GM18526 (cell line): ENCODE results near the gene CNPY3.
A peak's percentile ranks its signal among the peaks of the same experiment; 100 is the strongest.

Source experiments
- POLR2A ChIP-seq: IDR thresholded peaks from 3 replicates; pipeline ENCODE4 v1.6.1; 2011; ENCODE audit not compliant: insufficient read length; ENCODE audit errors: extremely low read depth

Gene CNPY3

DNA sequence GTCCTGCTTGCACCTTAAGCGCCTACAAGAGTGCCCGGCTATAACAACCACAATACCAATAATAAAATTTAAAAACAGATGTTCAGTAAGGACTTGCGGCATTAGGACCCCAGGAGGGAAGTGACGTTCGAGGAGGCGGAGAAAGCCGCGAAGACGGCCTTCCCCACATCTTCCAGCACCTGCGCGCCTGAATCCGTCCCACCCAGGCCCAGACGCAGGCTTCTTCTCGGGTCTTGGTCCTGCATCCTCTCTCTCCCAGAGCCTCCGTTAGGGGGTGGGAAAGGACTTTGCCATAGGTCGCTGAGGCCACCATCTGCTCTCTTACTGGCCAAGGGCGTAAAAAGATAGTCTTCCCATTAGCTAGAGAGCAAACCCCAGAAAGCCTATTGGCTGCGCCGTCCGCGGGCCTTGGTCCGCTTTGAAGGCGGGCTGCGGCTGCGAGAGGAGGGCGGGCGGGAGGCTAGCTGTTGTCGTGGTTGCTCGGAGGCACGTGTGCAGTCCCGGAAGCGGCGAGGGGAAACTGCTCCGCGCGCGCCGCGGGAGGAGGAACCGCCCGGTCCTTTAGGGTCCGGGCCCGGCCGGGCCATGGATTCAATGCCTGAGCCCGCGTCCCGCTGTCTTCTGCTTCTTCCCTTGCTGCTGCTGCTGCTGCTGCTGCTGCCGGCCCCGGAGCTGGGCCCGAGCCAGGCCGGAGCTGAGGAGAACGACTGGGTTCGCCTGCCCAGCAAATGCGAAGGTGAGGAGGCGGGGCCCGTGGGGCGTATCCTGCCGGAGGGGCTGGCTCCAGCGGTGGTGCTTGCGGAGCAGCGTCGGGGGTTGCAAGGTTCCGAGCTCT, at the start of gene CNPY3:
TSS of gene CNPY3 (plus strand) at position 495 of the 835 bp plus-strand sequence. CDS start at position 586, 91 bp downstream.
- TF ChIP-seq POLR2A = peak; percentile 79

DNA sequence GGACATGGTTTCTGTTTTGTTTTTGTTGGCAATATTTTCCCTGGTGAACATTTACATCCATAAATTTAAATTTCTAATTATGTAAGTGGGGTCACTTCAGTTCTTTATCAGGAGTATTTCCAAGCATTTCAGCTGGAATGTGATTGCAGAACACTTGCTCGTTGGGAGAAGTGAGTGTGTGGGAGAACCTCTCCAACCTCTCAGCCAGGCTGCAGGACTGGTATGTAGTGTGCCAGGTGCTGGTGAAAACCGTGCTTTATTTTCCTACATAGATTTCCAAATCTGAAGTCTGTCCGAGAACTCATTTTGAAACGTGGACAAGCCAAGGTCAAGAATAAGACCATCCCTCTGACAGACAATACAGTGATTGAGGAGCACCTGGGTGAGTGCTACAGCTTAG, 43.6 kb upstream of the CNPY3 start:
- no peak for TF ChIP-seq POLR2A

- no peak for TF ChIP-seq POLR2A
These were observed 39.5 kb upstream of the CNPY3 start for GRCh38 chr6:42889815-42890214.

DNA sequence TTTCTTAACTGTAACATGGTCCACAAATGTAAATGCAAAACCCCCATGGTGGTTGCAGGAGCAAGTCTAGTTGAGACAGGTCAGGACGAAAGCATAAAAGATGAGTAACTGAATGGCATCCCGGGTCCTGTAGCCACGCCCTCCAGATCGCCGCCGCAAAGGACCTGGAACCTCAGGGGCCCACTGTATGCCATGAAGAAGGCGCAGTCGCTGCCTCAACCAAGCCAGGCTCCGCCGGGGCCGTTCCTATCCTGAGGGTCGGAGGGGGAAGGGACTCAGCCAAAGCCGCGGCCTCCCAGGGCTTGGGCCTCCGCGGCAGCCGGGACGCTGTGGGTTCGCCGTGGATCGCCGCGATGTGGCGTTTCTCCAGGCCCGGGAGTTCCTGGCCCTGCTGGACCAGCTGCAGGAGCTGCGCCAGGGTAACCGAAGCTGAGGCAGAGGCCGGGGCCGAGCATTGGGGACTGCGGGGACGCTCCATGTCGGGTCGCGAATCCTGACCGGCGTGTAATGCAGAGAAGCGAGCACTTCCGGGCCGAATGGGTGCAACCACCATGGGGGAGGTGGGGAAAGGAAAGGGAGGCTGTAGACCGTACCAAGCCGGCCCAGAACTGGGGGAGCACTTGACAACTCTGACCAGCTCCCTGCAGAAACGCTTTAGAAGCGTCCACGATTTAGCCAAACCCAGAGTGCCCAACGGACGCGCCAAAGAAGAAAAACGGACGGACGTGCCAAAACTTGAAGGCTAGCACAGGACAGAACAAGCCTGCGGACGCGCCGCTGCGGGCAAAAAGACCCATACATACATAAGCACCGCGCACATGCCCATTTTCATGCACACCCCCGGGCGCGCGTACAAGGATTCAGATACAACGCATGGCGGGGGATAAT, 38.7 kb upstream of the CNPY3 start:
- peak; percentile 94 for TF ChIP-seq POLR2A

GRCh38 chr6:42891199-42891722, 38.0 kb upstream of the CNPY3 start:
- no peak for TF ChIP-seq POLR2A

- TF ChIP-seq POLR2A = no peak
These were observed 33.0 kb upstream of the CNPY3 start for GRCh38 chr6:42896178-42896719.

- no peak for TF ChIP-seq POLR2A
These were observed 30.4 kb upstream of the CNPY3 start for GRCh38 chr6:42898891-42899361.

DNA sequence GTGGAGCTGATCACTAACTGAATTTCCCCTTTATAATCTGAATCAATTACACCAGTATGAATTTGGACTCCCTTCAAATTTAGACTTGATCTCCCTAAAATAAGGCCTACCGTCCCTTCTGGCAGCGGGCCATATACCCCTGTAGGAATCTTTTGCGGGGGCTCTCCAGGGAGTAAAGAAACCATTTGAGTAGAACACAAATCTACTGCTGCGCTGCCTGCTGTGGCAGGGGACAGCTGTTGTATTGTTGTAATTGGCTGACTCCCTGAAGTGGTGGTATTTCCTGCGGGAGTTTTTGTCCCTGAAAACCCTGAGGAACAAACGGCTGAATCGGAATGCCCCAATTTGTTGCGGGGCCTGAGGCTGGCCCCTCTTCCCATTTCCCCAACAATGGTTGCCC, 29.4 kb upstream of the CNPY3 start:
- no peak for TF ChIP-seq POLR2A

DNA sequence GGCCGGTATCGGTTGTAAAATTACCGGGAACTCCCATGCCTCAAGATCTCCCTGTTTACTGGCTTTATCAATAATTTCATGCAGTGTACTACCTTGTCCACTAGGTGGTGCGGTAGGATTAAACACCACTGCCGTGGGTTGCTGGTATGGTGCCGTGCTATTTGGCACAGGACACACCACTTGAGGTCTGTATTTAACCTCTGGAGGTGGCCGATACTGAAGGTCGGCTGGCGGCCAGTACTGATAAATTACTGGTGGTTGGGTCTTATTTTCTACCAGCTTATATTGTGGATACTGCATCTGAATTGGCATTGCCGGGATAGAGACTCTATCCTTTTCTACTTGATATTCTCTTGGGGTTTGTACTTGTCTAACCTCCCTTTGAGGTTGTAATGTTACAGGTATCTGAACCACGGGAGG, 27.7 kb upstream of the CNPY3 start:
- TF ChIP-seq POLR2A = no peak

DNA sequence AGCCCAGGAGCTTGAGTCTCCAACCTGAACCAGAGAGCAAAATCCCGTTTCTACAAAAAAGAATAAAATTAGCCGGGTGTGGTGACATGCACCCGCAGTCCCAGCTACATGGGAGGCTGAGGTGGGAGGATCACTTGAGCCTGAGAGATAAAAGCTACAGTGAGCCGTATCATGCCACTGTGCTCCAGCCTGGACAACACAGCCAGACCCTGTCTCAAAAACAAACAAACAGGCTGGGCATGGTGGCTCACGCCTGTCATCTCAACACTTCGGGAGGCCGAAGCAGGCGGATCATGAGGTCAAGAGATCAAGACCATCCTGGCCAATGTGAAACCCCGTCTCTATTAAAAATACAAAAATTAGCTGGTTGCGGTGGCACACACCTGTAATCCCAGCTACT, 24.8 kb upstream of the CNPY3 start:
- TF ChIP-seq POLR2A = no peak

DNA sequence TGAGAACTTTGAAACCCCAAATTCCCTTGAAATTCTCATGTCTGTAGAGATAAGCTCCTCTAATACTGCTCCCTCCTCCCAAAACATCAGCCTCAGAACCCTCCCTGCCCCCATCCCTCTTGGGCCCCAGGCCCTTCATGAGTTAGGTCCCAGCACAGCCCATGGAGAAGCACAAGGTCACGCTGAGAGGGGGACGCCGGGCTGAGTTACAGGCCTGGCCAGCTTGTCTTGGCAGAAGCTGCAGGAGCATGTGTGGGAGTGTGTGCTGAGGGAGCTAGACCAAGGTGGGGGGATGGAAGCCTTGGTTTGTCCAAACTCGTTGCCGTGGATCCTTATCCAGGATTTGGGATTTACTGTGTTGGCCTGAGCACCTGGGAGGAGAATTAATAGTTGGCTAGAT, 21.9 kb upstream of the CNPY3 start:
- no peak for TF ChIP-seq POLR2A

DNA sequence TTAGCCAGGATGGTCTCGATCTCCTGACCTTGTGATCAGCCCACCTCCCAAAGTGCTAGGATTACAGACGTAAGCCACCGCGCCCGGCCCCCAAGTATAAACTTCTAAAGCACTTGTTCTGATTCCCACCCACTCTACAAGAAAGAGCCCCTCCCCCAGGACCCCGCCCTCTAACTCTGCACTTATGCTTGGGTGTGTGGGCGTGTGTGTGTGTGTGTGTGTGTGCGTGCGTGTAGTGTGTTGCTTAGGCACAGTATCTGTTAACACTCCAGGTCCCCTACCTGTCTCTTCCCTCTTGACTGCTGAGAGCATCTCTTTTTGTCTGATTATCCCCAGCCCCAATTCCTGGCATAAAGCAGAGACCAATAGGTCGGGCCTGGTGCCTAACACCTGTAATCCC, 19.4 kb upstream of the CNPY3 start:
- no peak for TF ChIP-seq POLR2A

DNA sequence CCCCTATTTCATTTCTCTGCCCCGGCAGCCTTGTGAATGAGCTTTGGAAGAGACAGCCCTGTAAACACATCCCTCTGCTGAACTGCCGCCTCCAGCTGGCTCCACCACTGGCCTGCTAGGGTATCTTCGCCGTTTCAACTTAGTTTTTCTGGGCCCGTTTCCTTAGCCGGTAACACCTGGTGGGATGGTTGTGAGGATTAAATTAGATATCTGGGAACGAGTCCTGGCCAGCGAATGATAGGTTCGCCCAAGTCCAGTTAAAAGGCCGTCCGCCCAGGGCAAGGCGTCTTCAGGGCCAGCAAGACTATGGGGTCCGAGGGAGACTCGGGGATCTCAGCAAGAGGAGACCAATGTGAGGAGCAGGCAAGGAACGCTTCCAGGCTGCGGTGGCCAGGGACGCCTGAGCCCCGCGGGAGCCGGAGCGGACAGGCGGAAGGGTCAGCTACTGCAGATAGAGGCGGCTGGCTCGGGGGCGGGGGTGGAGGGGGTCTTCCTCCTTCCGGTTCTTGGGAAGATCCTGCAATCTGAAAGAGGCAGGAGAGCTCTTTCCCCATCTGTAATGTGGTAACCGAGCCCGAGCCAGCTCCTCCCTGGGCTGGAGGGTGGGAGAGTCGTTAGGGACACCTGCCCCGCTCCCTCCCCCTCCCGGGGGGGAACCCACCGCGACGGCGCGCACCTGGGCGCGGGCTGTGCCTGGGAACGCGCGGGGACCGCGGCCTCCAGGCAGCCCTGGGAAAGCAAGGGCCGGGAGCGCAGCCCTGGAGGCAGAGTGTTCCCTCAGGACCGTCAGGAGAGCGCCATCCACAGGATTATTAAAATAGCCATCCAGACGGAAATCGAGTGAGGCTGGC, 17.9 kb upstream of the CNPY3 start:
- TF ChIP-seq POLR2A = no peak

DNA sequence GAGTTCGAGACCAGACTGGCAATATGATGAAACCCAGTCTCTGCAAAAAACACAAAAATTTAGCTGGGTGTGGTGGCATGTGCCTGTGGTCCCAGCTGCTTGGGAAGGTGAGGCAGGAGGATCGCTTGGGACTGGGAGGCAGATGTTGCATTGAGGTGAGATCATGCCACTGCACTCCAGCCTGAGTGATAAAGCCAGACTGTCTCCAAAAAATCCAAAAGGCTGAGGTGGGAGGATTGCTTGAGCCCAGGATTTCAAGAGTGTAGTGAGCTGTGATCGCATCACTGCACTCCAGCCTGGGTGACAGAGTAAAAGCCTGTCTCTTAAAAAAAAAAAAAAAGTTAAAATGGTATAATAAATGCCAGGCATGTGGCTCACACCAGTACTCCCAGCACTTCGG, 14.7 kb upstream of the CNPY3 start:
- TF ChIP-seq POLR2A = no peak
